ENCODE results near the gene TRERF1.

DNA sequence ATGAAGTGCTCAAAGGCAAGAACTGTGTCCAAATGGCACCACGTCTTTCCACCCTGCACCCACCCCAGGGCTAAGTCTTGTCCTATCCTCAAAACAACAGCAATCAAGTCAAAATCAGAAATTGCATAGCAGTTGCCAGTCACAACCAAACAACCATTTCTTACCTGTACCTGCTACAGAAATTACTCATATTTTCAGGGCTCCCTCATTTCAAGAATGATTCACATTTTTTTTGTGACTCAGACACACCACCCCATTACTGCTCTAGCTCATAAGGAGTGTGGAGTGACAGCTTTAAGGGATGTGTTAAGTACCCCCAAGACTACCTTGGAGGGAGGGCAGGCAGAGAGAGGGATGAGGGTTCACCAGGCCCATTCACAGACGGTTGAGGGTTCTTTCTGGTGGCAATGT, 111.7 kb downstream of the TRERF1 start:
- TF ChIP-seq, protein P1, sequence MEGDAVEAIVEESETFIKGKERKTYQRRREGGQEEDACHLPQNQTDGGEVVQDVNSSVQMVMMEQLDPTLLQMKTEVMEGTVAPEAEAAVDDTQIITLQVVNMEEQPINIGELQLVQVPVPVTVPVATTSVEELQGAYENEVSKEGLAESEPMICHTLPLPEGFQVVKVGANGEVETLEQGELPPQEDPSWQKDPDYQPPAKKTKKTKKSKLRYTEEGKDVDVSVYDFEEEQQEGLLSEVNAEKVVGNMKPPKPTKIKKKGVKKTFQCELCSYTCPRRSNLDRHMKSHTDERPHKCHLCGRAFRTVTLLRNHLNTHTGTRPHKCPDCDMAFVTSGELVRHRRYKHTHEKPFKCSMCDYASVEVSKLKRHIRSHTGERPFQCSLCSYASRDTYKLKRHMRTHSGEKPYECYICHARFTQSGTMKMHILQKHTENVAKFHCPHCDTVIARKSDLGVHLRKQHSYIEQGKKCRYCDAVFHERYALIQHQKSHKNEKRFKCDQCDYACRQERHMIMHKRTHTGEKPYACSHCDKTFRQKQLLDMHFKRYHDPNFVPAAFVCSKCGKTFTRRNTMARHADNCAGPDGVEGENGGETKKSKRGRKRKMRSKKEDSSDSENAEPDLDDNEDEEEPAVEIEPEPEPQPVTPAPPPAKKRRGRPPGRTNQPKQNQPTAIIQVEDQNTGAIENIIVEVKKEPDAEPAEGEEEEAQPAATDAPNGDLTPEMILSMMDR (IDR thresholded peaks at IDR 0.05): no peak
- no peak for TF ChIP-seq POLR2AphosphoS5 (IDR thresholded peaks at IDR 0.05)
- TF ChIP-seq POLR2A (IDR thresholded peaks at IDR 0.05): no peak
- no peak for TF ChIP-seq EP300 (IDR thresholded peaks at IDR 0.05)

All from suprapubic skin (tissue), 4 donors.